Bronchial epithelial cell (primary cell): ENCODE measurements around the gene RNF44. TPM values are rescaled to one million over a fixed set of nuclear protein-coding genes. Genes with fewer than 3 reads are reported as not detected.
"Not testable (repeated sequence)": the region's sequence is repeated elsewhere in the genome, so short reads cannot be mapped to it uniquely, and the experiment has no call there.

Source experiments
- DNase-seq: peaks from one replicate; pipeline ENCODE4 v3.0.0-alpha.2; 2010; ENCODE audit warnings: low read depth
- FAIRE-seq: peaks from 2 replicates; lab custom pipeline; 2011; peaks lifted over from hg19 to GRCh38; lab: Jason Lieb, UNC
- H3K27me3 ChIP-seq: 2 replicates; pipeline ENCODE4 v1.5.1; 2011; ENCODE audit warnings: low read length; ENCODE audit not compliant: control insufficient read depth, insufficient read depth
- H3K36me3 ChIP-seq: 2 replicates; pipeline ENCODE4 v1.5.1; 2011; ENCODE audit warnings: low read length; ENCODE audit not compliant: control insufficient read depth, insufficient read depth
- H3K4me3 ChIP-seq: 2 replicates; pipeline ENCODE4 v1.5.1; 2011; ENCODE audit warnings: mild to moderate bottlenecking, low read depth, low read length, control low read depth
- CTCF ChIP-seq: IDR thresholded peaks from 2 replicates; pipeline ENCODE4 v1.5.1; 2011; ENCODE audit warnings: mild to moderate bottlenecking, moderate library complexity, low read length, control low read depth, inconsistent platforms; ENCODE audit not compliant: insufficient read depth, severe bottlenecking
- total RNA-seq: library from RNA; depleted of rRNA; stranded (reverse); fragments of >200 nt; gene quantifications from 2 replicates; pipeline ENCODE4 v1.2.1, GENCODE V29; 2014

RNF44 gene
- total RNA-seq, 1 donor from 2014 or later: 2.1 TPM

- Histone ChIP-seq H3K4me3 (no peak overlapping the region), H3K36me3 (peaks cover 21% of the 10 kb centered on the region), H3K27me3 (no peaks in the 10 kb centered on the region)
- DNase-seq (peak; percentile 92), FAIRE-seq (no peak)
- TF ChIP-seq CTCF: no peak
Observed at GRCh38 chr5:176491101-176491502, 46.1 kb downstream of the RNF44 start.

DNA sequence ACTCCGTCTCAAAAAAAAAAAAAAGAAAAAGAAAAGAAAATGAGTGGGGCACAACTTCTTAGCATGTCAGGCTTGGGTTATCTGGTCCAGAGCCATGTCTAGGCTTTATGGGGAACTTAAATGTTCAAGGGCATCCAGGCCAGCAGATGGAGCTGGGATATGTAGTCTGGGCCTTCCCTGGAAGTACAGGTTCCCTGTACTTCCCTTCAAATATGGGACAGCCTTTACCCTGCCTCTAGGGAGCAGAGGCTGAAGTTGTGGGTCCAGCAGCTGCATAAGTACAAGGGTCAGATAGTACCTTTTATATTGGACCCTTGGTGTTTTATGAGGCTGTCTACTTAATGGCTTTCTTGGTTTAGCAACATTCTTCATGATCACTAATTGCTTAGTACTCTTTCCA lies 46.9 kb downstream of the RNF44 start:
- peaks cover 23% of the 10 kb centered on the region for H3K36me3 ChIP-seq
- FAIRE-seq: no peak

DNA sequence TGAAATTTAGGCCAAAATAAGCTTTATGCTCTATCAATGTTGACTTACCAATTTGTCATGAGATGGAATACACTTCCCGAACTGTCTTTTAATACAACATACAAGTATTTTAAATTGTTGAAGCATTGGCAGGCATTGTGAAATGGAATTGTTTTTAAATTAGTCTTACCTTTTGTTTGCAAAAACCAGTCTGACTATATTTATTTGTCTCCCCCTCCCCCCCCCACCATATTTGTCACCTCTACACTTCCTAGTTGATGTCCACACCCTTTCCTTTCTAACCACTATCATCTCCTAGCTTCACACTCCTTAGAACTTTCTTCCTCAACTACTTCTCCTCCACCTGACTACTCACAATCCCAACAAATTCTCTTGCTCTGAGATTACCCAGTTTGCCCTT lies 48.1 kb downstream of the RNF44 start:
- H3K27me3 ChIP-seq: no peaks in the 10 kb centered on the region
- TF ChIP-seq CTCF: no peak
- H3K4me3 ChIP-seq: no peak overlapping the region
- H3K36me3 ChIP-seq: peaks cover 21% of the 10 kb centered on the region
- DNase-seq (peak; percentile 79), FAIRE-seq (no peak)

More for the DNA sequence above, 46.9 kb downstream of the RNF44 start:
- TF ChIP-seq CTCF: peak; percentile 24
- DNase-seq: peak; percentile 44
- H3K4me3 ChIP-seq: no peak overlapping the region
- no peaks in the 10 kb centered on the region for H3K27me3 ChIP-seq

DNA sequence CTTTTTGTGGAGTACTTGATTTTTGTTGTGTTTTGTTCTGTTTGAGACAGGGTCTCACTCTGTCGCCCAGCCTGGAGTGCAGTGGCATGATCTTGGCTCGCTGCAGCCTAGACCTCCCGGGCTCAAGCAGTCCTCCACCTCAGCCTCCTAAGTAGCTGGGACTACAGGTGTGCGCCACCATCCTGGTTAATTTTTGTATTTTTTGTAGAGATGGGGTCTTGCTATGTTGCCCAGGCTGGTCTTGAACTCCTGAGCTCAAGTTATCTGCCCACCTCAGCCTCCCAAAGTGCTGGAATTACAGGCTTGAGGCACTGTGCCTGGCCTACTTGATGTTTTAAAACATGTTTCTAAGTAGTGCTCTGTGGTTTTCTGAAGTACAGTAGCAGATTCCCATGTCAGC lies 50.0 kb downstream of the RNF44 start:
- H3K36me3 ChIP-seq: peaks cover 13% of the 10 kb centered on the region
- FAIRE-seq: not testable (repeated sequence)

GRCh38 chr5:176486189-176486757 lies 50.9 kb downstream of the RNF44 start:
- no peak for FAIRE-seq
- no peaks in the 10 kb centered on the region for H3K27me3 ChIP-seq
- peaks cover 11% of the 10 kb centered on the region for H3K36me3 ChIP-seq
- no peak for TF ChIP-seq CTCF
- no peak overlapping the region for H3K4me3 ChIP-seq
- no peak for DNase-seq

More for the DNA sequence above, 50.0 kb downstream of the RNF44 start:
- H3K27me3 ChIP-seq, DNase-seq, H3K4me3 ChIP-seq: not testable (repeated sequence)

DNA sequence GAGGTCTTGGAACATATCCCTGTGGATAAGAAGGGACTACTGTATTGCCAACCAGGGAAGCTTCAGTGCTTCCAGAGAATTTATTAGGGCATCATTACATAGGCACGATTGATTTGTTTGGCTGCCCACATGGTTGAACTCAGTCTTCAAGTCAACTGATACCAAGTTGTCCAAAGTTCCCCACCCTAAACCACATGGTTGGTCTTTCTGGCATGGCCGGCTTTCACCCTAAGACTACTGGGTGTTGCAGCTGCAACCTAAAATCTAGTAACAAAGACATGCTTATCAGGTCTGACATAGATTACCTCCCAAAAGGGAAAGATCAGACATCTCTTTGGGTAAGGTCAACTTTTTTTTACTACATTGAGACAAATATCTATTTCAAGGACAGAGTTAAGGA lies 52.0 kb downstream of the RNF44 start:
- no peak for TF ChIP-seq CTCF
- FAIRE-seq: no peak
- DNase-seq: no peak
- Histone ChIP-seq H3K27me3 (no peaks in the 10 kb centered on the region), H3K4me3 (no peak overlapping the region), H3K36me3 (peaks cover 11% of the 10 kb centered on the region)
